ENCODE results near the gene AGAP3.

DNA sequence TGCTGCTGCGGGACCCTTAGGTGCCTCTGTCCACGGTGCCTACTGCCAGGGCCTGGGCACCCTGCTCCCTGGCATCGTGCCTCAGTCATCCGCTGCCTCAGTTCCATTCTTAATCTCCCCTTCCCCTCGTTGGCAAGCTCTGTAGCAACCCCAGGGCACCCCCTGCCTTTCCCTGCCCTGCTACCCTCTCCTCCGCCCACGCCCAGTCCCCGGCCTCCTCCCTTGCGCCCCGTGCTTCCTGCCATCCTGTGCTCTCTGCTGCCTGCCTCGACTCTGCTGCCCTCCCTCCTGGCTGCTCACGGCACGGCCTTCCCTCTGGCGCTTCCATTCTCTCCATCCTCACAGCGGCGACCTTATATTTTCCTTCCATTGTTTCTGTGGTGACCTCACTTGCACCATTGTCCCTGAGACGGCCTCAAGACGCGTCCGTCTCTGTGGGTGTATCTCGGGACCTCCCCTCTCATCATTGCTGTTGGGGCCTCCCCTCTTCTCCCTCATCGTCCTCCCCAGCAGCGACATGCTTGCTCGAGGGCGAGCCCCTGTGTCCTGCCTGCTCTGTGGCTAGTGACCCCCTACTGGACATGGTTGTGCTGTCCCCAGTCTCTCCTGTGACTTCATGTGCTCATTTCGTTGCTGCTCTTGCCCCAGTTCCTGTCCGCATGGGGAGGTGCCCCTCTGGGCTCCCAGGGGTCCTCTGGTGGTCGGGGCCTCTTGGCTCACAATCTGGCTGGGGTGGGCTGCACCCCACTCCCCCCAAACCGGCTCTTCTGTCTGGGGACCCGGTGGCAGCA is 35.3 kb downstream of the AGAP3 start:
- TF ChIP-seq, protein P1, sequence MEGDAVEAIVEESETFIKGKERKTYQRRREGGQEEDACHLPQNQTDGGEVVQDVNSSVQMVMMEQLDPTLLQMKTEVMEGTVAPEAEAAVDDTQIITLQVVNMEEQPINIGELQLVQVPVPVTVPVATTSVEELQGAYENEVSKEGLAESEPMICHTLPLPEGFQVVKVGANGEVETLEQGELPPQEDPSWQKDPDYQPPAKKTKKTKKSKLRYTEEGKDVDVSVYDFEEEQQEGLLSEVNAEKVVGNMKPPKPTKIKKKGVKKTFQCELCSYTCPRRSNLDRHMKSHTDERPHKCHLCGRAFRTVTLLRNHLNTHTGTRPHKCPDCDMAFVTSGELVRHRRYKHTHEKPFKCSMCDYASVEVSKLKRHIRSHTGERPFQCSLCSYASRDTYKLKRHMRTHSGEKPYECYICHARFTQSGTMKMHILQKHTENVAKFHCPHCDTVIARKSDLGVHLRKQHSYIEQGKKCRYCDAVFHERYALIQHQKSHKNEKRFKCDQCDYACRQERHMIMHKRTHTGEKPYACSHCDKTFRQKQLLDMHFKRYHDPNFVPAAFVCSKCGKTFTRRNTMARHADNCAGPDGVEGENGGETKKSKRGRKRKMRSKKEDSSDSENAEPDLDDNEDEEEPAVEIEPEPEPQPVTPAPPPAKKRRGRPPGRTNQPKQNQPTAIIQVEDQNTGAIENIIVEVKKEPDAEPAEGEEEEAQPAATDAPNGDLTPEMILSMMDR (IDR thresholded peaks at IDR 0.05) = no peak
- no peak for TF ChIP-seq POLR2A (IDR thresholded peaks at IDR 0.05)

Data from ovary (tissue), 3 donors.